Activated T-helper 2 cell treated with anti-CD3 and anti-CD28 coated beads, Interferon-gamma antibody, Interleukin-2, Interleukin-4, amounts not matched to agents 10 μg/mL and 5 μg/mL and 100 μg/mL, durations not matched to agents 14 hours and 24 hours and 36 hours (primary cell): ENCODE results near the gene BEAN1. TPM values are rescaled to one million over a fixed set of nuclear protein-coding genes. Genes with fewer than 3 reads are reported as not detected.
A peak's percentile ranks its signal among the peaks of the same experiment; 100 is the strongest.

Source experiments
- DNase-seq: peaks from one replicate; pipeline ENCODE4 v3.0.0; 2021; ENCODE audit warnings: low spot score
- H3K27ac Mint-ChIP-seq: one replicate; pipeline ENCODE4 v1.8.0; 2021; ENCODE audit warnings: mixed read lengths
- H3K27me3 Mint-ChIP-seq: one replicate; pipeline ENCODE4 v1.8.0; 2021; ENCODE audit warnings: low read depth, mixed read lengths
- H3K36me3 Mint-ChIP-seq: one replicate; pipeline ENCODE4 v1.8.0; 2021; ENCODE audit warnings: low read depth, mixed read lengths
- H3K4me1 Mint-ChIP-seq: one replicate; pipeline ENCODE4 v1.8.0; 2021; ENCODE audit warnings: low read depth, mixed read lengths
- H3K4me3 Mint-ChIP-seq: one replicate; pipeline ENCODE4 v1.8.0; 2021; ENCODE audit warnings: low read depth, mild to moderate bottlenecking, moderate library complexity, mixed read lengths
- H3K9me3 Mint-ChIP-seq: one replicate; pipeline ENCODE4 v1.8.0; 2021; ENCODE audit warnings: mixed read lengths
- intact Hi-C: fragments of 100-400 bp; cut with micrococcal nuclease; formaldehyde crosslinking; loops from one replicate; pipeline ENCODE4 v1.15.1; 2023
- total RNA-seq: library from RNA; stranded (reverse); gene quantifications from 2 replicates; pipeline ENCODE4 v1.2.3, GENCODE V29; 2022

Gene BEAN1
- total RNA-seq, 1 donor from 2014 or later: not detected

GRCh38 chr16:66401610-66402009 lies 25.5 kb upstream of the BEAN1 start:
- Mint-ChIP-seq H3K27ac (no peak overlapping the region), H3K9me3 (peaks cover 5% of the 10 kb centered on the region), H3K27me3 (peaks cover 13% of the 10 kb centered on the region), H3K4me1 (no peaks in the 10 kb centered on the region), H3K36me3 (no peaks in the 10 kb centered on the region), H3K4me3 (no peak overlapping the region)
- intact Hi-C loops: no loop called here
- DNase-seq: no peak

- H3K27ac Mint-ChIP-seq: no peak overlapping the region
- peaks cover 13% of the 10 kb centered on the region for H3K27me3 Mint-ChIP-seq
Observed at GRCh38 chr16:66402166-66402565, 24.9 kb upstream of the BEAN1 start.

GRCh38 chr16:66402591-66403230 lies 24.4 kb upstream of the BEAN1 start:
- no peak overlapping the region for H3K4me3 Mint-ChIP-seq

More at GRCh38 chr16:66402166-66402565, 24.9 kb upstream of the BEAN1 start:
- no peaks in the 10 kb centered on the region for H3K36me3 Mint-ChIP-seq
- no peak for DNase-seq
- peaks cover 4% of the 10 kb centered on the region for H3K4me1 Mint-ChIP-seq
- peaks cover 5% of the 10 kb centered on the region for H3K9me3 Mint-ChIP-seq
- no peak overlapping the region for H3K4me3 Mint-ChIP-seq
- intact Hi-C loops: no loop called here

GRCh38 chr16:66403531-66404145 lies 23.5 kb upstream of the BEAN1 start:
- H3K27ac Mint-ChIP-seq: no peak overlapping the region
- no peaks in the 10 kb centered on the region for H3K36me3 Mint-ChIP-seq
- peaks cover 13% of the 10 kb centered on the region for H3K27me3 Mint-ChIP-seq
- intact Hi-C loops: no loop called here
- peaks cover 5% of the 10 kb centered on the region for H3K9me3 Mint-ChIP-seq
- peaks cover 10% of the 10 kb centered on the region for H3K4me1 Mint-ChIP-seq
- H3K4me3 Mint-ChIP-seq: no peak overlapping the region
- no peak for DNase-seq

More at GRCh38 chr16:66402591-66403230, 24.4 kb upstream of the BEAN1 start:
- H3K4me1 Mint-ChIP-seq: peaks cover 5% of the 10 kb centered on the region
- H3K9me3 Mint-ChIP-seq: peaks cover 5% of the 10 kb centered on the region
- no peak for DNase-seq
- H3K27me3 Mint-ChIP-seq: peaks cover 13% of the 10 kb centered on the region
- intact Hi-C loops: no loop called here
- H3K36me3 Mint-ChIP-seq: no peaks in the 10 kb centered on the region
- no peak overlapping the region for H3K27ac Mint-ChIP-seq

DNA sequence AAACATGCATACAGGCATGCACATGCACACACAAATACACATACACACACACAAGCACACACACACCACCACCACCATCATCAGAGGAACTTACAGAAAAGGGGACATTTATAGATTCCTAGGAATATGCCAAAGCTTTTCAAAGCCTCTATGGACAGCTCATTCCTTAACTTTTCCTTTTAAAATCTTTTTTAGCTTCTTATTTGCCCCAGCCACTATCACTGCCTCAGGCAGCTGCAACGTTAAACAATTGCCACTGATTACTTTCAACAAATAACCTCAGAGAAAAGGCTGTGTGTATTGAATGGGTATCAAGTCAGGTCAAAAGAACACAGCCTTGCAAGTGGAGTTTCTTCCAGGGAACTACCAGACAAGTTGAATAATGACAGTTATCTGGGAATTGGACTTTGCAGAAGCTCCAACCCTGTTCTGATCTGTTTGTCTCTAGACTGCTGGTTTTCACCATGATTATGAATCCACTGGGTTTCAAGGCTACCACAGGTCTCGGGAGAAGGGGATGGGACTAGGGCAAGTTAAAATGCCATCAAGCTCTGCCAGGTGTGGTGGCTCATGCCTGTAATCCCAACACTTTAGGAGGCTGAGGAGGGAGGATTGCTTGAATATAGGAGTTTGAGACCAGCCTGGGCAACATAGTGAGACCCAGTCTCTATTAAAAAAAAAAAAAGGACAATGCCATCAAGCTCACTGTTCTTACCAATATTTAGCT lies 21.9 kb upstream of the BEAN1 start:
- Mint-ChIP-seq H3K9me3 (peaks cover 5% of the 10 kb centered on the region), H3K4me3 (no peak overlapping the region), H3K4me1 (peaks cover 17% of the 10 kb centered on the region), H3K27me3 (peaks cover 13% of the 10 kb centered on the region), H3K27ac (no peak overlapping the region), H3K36me3 (peaks cover 2% of the 10 kb centered on the region)
- intact Hi-C loops: loop anchor here (5.0 kb wide), 4 partner anchors 202 to 467 kb away; partner anchors contain the start of gene DYNC1LI2
- no peak for DNase-seq

DNA sequence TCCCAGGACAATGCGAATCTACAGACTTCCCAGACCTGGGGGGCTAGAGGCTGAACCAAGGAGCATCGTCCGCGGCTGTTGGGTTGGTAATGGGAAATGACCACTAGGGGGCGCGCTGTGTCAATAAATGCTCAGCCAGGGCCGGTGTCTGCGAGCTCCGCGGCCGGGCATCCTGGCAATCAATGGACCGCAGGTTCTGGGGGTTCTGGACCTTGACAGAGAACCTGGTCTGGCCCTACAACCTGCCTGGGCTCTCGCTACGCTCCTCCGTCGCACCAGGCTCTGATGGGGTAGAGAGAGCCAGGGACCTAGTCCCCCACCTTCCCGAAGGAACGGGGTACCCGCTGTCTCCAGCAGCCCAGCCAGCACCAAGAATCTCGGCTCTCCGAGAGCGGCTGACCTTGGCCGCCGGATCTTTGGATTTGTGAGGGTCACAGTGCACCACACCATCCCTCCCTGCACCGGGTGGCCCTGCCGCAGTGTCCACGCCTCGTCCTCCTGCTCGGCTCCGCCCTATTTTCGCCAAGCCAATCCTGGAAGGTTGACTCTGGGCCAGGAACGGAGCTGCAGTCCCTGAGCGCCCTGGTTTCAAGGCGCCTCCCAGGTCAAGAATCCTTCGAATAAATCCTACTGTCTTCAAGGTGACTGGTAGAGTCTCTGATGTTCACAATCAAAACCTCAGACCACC lies 20.4 kb upstream of the BEAN1 start:
- Mint-ChIP-seq H3K4me1 (peaks cover 17% of the 10 kb centered on the region), H3K4me3 (peak overlapping the region; percentile 80), H3K27me3 (peaks cover 14% of the 10 kb centered on the region), H3K36me3 (peaks cover 2% of the 10 kb centered on the region), H3K9me3 (peaks cover 5% of the 10 kb centered on the region), H3K27ac (peak overlapping the region; percentile 38)
- peak; percentile 78 for DNase-seq
- intact Hi-C loops: loop anchor here (1.0 to 5.0 kb wide), 6 partner anchors 77 to 466 kb away; partner anchors contain the start of gene DYNC1LI2

DNA sequence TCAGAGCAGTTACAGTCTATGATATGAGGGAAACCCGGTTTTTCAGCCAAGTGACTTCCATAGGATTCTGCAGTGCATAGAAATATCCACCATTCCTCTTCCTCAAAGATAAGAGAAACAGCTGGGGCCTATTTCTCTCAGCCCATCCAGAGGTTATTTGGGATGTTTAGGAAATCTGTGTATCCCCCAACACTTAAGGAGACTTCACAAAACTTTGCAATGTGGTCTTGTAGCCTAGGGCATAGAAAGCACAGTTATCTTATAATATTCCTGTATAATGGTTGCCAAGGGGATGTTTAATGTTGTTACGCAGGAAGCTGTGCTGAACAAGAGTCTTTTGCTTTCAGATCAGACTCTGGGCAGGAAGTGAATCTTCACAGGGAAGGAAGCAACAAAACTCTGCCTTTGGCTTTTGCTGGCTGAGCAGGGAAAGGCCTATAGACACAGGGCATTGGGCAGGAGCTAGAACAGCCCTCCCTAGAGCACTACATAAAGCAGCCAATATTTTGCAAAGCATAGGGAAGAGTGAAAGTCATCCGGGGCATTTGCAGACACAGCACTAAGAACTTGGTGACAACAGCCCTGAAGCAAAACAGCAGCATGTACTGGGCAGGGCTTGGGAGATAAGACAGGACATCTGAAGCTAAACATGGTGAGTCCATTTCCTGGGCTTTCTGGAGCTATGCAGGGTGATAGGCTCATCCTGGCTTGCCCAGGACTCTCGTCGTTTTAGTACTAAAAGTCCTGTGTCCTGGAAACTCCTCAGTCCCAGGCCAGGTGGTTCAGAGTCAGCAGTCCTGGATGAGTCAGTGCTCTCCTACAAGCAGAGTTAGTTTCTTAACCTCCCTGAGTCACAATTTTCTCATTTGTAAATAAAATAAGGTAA lies 18.7 kb upstream of the BEAN1 start:
- peak overlapping the region; percentile 75 for H3K27ac Mint-ChIP-seq
- peaks cover 17% of the 10 kb centered on the region for H3K4me1 Mint-ChIP-seq
- intact Hi-C loops: loop anchor here (5.0 kb wide), 4 partner anchors 199 to 464 kb away; partner anchors contain the start of gene DYNC1LI2

DNA sequence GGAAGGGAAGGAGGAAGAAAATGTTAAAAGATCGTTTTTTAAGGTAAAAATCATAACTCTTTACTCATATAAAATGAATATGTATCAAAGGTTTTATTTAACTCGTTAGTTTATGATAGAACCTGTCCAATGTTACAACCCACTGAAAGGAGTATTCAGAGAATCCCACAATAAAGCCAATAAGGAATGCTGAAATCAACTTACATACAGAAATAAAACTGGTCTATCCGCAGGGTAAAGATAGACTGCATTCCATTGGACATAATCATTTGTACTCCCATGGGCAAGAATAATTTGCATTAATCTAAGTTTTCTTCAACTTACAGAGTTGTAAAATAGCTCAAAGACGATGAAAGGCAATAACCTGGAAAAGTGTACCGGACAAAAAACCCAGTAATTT lies 17.9 kb upstream of the BEAN1 start:
- Mint-ChIP-seq H3K27me3 (peaks cover 17% of the 10 kb centered on the region), H3K36me3 (peaks cover 2% of the 10 kb centered on the region)
- intact Hi-C loops: loop anchor here (5.0 kb wide), 4 partner anchors 198 to 463 kb away; partner anchors contain the start of gene DYNC1LI2

More for the DNA sequence above, 18.7 kb upstream of the BEAN1 start:
- H3K9me3 Mint-ChIP-seq: peaks cover 8% of the 10 kb centered on the region
- DNase-seq: no peak
- H3K4me3 Mint-ChIP-seq: peak overlapping the region; percentile 76
- peaks cover 2% of the 10 kb centered on the region for H3K36me3 Mint-ChIP-seq
- H3K27me3 Mint-ChIP-seq: peaks cover 14% of the 10 kb centered on the region

GRCh38 chr16:66412182-66412581 lies 14.9 kb upstream of the BEAN1 start:
- intact Hi-C loops: no loop called here
- Mint-ChIP-seq H3K4me1 (peaks cover 13% of the 10 kb centered on the region), H3K4me3 (no peak overlapping the region), H3K9me3 (peaks cover 3% of the 10 kb centered on the region), H3K27ac (no peak overlapping the region), H3K27me3 (peaks cover 6% of the 10 kb centered on the region), H3K36me3 (peaks cover 2% of the 10 kb centered on the region)
- no peak for DNase-seq

More for the DNA sequence above, 17.9 kb upstream of the BEAN1 start:
- no peak for DNase-seq
- Mint-ChIP-seq H3K4me1 (peaks cover 17% of the 10 kb centered on the region), H3K4me3 (peak overlapping the region; percentile 76), H3K9me3 (peaks cover 8% of the 10 kb centered on the region), H3K27ac (no peak overlapping the region)

DNA sequence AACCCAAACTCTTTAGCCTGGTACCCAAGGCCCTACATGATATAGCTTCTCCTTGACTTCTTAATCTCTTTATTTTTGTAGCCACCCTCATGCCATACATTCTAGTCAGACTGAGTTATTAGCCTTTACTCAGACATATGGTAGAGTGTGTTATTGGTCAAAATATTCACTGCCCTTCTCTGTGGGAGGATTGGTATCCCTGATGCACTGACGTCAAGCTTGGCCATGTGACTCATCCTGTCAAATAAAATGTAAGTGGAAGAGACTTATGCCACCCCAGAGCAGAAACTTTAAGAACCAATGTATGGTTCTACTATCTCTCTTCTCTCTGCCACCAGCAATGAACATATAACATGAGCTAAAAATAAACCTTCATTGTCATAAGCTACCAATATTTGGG lies 12.2 kb upstream of the BEAN1 start:
- no peaks in the 10 kb centered on the region for H3K36me3 Mint-ChIP-seq
- no peak overlapping the region for H3K27ac Mint-ChIP-seq
- H3K27me3 Mint-ChIP-seq: peaks cover 8% of the 10 kb centered on the region
- peaks cover 3% of the 10 kb centered on the region for H3K9me3 Mint-ChIP-seq
- intact Hi-C loops: no loop called here
- no peak overlapping the region for H3K4me3 Mint-ChIP-seq
- H3K4me1 Mint-ChIP-seq: peaks cover 4% of the 10 kb centered on the region
- no peak for DNase-seq

DNA sequence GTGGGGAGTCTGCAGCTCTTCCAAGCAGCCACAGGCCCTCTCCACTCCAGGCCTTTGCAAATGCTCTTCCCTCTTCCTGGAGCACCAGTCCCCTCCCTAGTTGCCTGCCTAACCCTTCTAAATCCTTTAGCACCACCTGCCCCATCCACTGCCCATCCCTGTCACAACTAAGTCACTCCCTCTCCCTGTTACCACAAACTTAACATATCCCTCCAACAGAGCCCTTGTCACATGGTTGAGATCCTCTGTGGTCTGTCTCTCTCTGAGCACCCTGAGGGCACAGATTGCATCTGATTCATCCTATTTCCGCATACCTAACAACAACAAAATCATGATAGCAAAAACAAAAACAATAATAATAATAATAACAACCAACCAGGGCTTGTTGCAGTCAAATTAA lies 11.0 kb upstream of the BEAN1 start:
- Mint-ChIP-seq H3K27me3 (peaks cover 17% of the 10 kb centered on the region), H3K27ac (no peak overlapping the region), H3K4me3 (no peak overlapping the region), H3K4me1 (peaks cover 4% of the 10 kb centered on the region), H3K36me3 (no peaks in the 10 kb centered on the region), H3K9me3 (peaks cover 3% of the 10 kb centered on the region)
- DNase-seq: no peak
- intact Hi-C loops: no loop called here
